HG03159 (cell line): Measurements from ENCODE around the gene IGFBP7.

Experiments
- ATAC-seq: cut with Tn5 transposase; IDR thresholded peaks from one replicate; pipeline ENCODE4 v1.9.1; 2021; ENCODE audit warnings: mild to moderate bottlenecking, moderate library complexity; ENCODE audit not compliant: unreplicated experiment

IGFBP7 gene

GRCh38 chr4:57131849-57132742 is 21.9 kb upstream of the IGFBP7 start:
- no peak for ATAC-seq

GRCh38 chr4:57129477-57129876 is 19.3 kb upstream of the IGFBP7 start:
- no peak for ATAC-seq

- ATAC-seq: no peak
Measured at GRCh38 chr4:57127361-57127760, 17.2 kb upstream of the IGFBP7 start.

- no peak for ATAC-seq
Measured at GRCh38 chr4:57125996-57126395, 15.8 kb upstream of the IGFBP7 start.

- no peak for ATAC-seq
Measured at GRCh38 chr4:57124145-57124544, 14.0 kb upstream of the IGFBP7 start.

- ATAC-seq: no peak
Measured at GRCh38 chr4:57122959-57123358, 12.8 kb upstream of the IGFBP7 start.

- no peak for ATAC-seq
Measured at GRCh38 chr4:57119054-57119651, 9.0 kb upstream of the IGFBP7 start.

GRCh38 chr4:57117491-57117890 is 7.3 kb upstream of the IGFBP7 start:
- ATAC-seq: no peak

- ATAC-seq: no peak
Measured at GRCh38 chr4:57116245-57116644, 6.1 kb upstream of the IGFBP7 start.

GRCh38 chr4:57114973-57115372 is 4.8 kb upstream of the IGFBP7 start:
- ATAC-seq: no peak

- ATAC-seq: no peak
Measured at GRCh38 chr4:57113870-57114269, 3.7 kb upstream of the IGFBP7 start.

GRCh38 chr4:57110640-57111511 is 691 bp upstream of the IGFBP7 start:
- ATAC-seq: peak; percentile 43

- no peak for ATAC-seq
Measured at GRCh38 chr4:57109411-57109846, 756 bp downstream of the IGFBP7 start.

- no peak for ATAC-seq
Measured at GRCh38 chr4:57106181-57106580, 4.0 kb downstream of the IGFBP7 start.

GRCh38 chr4:57104706-57105560 is 5.3 kb downstream of the IGFBP7 start:
- ATAC-seq: no peak

GRCh38 chr4:57103051-57103450 is 7.1 kb downstream of the IGFBP7 start:
- no peak for ATAC-seq

GRCh38 chr4:57102050-57102624 is 8.0 kb downstream of the IGFBP7 start:
- no peak for ATAC-seq

- no peak for ATAC-seq
Measured at GRCh38 chr4:57100979-57101651, 9.1 kb downstream of the IGFBP7 start.

GRCh38 chr4:57099363-57099762 is 10.8 kb downstream of the IGFBP7 start:
- no peak for ATAC-seq

- no peak for ATAC-seq
Measured at GRCh38 chr4:57098941-57099340, 11.2 kb downstream of the IGFBP7 start.
